Glomerular endothelial cell (primary cell): ENCODE data around the gene ABCC9. TPM values are rescaled to one million over a fixed set of nuclear protein-coding genes. Genes with fewer than 3 reads are reported as not detected.
"Not testable (repeated sequence)": the region's sequence is repeated elsewhere in the genome, so short reads cannot be mapped to it uniquely, and the experiment has no call there.

Source experiments
- DNase-seq: peaks from one replicate; pipeline ENCODE4 v3.0.0-alpha.2; 2011; ENCODE audit warnings: low read depth, low spot score; ENCODE audit errors: extremely low read depth
- total RNA-seq: library from RNA; depleted of rRNA; stranded (reverse); fragments of >200 nt; gene quantifications from 2 replicates; pipeline ENCODE4 v1.2.3, GENCODE V29; 2015

The ABCC9 gene
- total RNA-seq, 1 donor from 2014 or later: 1.1 TPM

DNA sequence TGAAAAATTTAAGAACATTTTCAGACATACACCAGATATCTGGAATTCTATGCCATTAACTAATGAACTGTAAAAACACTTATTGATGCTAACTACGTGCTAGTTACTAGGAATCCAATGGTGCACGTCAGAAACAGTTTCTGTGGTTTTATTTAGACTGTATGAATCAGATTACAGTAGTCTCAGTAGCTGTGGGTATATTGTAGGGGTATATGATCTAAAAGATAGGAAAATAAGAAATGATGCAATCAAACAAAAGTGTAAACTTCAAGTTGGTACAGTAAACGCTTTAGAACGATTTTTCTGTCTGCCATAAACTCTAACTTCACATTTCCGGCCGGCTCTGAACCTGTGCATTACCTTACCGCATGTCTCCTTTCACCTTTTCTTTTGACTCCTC lies 2.3 kb downstream of the ABCC9 start:
- DNase-seq: no peak

DNA sequence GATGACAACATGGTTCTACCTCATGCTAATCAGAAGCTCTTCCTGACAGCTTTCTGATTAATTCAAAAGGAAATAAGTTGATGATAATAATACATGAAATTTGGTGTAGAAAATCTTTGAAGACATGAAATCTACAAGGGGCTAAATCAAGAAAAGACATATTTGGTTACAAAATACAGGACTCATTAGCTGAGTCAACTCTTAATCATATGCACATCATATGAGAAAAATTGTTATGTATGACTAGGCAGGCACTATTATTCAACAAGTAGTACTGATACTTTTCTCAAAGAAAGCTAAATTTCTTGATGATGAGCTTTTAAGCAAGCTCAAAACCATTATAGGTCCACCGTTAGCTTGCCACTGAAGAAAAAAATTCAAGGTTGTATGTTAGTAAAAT lies 7.1 kb downstream of the ABCC9 start:
- DNase-seq: no peak

DNA sequence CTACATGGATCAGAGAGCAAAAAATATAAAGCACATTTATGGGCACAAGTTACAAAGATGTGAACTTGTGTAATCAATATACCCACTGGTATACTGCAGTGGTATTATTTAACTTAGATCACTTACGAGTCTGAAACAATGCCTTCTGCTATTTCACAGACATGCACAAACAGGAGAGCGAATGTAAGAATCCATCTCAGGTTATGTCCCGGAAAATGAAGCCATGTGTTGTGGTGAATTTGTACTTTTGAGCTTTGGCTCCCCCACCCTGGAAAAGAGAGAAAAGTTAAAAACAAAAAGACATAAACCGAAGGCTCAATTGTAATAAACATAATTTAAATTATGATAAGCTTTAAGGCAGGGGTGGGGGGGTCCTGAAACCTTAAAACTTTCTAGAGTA lies 7.6 kb downstream of the ABCC9 start:
- DNase-seq: no peak

DNA sequence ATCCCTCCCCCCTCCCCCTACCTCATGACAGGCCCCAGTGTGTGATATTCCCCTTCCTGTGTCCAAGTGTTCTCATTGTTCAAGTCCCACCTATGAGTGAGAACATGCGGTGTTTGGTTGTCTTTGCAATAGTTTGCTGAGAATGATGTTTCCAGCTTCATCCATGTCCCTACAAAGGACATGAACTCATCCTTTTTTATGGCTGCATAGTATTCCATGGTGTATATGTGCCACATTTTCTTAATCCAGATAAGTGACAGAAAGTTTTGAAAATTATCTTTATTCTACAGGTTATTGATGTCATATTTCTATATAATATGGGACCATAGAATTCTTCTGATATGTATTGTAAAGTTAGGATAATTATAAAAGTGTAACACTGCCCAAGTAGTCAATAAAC lies 11.3 kb downstream of the ABCC9 start:
- DNase-seq: not testable (repeated sequence)

DNA sequence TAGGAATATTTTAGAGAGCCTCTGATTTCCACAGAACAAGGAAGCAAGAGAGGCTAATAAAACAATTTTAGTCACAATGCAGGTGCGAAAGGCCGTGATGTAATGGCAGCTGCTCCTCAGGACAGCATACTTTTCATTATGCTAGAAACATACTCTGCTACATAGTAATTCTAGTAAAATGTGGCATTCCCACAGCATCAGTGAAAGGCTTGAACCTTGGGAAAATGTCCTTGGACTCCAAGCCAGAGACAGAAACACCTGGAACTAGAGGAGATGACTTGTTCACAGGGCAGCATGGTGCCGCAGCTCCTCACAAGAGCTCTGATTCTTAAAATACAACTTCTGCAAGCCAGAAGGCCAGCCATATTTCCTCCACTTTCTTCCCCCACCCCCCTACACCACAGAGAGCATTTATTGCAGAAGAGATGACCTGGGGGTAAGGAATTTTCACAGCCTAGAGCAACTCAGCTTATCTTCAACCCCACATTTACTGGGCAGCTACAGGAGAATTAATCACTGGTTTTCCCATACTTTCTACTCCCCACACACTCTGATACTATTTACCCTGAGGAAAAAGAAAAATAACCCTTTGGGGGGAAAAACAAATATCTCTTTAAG lies 15.8 kb downstream of the ABCC9 start:
- DNase-seq: no peak

DNA sequence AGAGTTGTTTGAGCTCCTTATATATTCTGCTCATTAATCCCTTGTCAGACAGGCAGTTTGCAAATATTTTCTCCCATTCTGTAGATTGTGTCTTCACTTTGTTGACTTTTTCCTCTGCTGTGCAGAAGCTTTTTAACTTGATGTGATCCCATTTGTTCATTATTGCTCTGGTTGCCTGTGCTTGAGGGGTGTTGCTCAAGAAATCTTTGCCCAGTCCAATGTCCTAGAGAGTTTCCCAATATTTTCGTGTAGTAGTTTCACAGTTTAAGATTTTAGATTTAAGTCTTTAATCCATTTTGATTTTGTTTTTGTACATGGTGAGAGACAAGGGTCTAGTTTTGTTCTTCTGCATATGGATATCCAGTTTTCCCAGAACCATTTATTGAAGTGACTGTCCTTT lies 19.8 kb downstream of the ABCC9 start:
- DNase-seq: no peak

DNA sequence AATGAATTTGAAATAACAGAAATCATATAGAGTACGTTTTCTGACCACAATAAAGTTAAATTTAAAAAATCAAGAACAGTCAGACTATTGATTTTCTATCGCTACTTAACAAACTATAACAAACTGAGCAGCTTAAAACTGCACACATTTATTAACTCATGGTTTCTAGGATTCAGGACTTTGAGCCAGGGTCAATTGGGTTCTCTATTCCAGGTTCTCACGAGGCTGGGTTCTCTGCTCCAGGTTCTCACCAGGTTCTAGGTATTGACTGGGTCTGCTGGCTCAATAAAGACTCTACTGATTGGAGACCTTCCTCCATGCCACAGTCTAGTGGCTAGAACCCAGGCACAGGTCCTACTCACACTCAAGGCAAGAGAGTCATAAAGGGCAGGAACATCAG lies 22.8 kb downstream of the ABCC9 start:
- no peak for DNase-seq

DNA sequence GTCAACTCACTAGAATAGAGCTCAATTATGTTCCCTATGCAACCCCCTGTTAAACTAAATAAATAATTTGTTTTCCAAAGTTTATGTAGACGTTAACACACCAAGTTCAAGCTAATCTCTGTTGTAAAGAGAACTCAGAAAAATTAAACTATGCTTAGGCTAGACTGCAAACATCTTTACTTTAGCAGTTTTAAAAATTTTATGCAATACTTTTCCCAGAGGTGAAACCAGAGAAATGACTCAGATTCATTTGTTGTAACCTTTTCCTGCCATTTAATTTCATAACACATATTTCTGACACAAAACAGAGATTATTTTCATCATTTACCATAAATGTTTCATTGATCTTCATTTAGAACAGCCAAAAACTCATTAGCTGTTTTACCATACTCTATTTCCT lies 27.4 kb downstream of the ABCC9 start:
- no peak for DNase-seq

DNA sequence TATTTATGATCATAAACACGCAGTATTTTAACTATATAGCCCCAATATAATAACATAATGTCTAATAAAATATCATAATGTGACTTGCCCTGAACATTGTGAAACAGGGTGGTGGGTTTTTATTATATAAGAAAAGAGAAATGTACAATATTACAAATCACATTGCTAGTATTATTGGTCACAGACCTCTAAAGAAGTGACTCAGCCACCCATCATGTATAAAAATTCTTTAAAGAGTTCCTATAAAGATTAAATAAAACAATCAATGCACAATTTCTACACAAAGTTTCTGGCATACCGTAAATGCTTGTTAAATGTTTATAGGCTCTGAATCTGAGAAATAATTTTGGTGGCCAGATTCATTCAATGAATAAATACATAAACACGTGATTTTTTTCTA lies 28.9 kb downstream of the ABCC9 start:
- DNase-seq: no peak

DNA sequence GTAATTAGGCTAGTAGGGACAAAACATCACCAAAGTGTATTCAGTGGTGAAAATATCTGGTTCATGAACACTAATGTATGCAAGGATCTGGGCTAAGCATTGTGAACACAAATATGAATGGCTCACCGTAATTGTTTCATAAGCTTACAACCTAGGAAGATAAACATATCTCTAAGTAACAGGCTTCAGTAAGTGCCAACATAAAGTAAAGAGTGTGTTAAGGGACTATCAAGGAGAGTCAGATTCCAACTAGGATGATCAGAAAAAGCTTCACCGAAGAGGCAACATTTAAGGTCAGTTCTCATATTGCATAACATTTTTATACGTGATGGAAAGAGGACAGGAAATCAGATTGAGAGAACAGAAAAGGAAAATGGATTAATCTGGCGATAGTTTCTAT lies 29.4 kb downstream of the ABCC9 start:
- no peak for DNase-seq

DNA sequence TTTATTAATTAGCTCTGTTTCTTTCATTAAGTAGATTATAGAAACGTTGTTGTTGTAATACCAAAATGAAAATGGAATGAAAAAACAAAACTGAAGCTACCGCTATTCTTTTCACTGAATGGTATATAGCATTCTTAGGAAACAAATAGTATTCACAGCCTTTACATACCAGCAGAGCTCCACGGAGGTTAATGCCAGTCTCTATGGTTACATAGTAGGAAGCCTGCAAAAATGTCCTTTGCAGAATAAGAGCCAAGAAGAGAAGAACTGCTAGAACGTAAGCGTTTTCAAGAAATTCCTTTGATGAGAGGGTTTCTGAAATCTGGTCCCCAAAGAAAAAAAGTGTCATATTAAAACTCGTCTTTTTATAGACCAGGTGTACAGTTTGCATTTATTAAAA lies 30.6 kb downstream of the ABCC9 start:
- DNase-seq: no peak

DNA sequence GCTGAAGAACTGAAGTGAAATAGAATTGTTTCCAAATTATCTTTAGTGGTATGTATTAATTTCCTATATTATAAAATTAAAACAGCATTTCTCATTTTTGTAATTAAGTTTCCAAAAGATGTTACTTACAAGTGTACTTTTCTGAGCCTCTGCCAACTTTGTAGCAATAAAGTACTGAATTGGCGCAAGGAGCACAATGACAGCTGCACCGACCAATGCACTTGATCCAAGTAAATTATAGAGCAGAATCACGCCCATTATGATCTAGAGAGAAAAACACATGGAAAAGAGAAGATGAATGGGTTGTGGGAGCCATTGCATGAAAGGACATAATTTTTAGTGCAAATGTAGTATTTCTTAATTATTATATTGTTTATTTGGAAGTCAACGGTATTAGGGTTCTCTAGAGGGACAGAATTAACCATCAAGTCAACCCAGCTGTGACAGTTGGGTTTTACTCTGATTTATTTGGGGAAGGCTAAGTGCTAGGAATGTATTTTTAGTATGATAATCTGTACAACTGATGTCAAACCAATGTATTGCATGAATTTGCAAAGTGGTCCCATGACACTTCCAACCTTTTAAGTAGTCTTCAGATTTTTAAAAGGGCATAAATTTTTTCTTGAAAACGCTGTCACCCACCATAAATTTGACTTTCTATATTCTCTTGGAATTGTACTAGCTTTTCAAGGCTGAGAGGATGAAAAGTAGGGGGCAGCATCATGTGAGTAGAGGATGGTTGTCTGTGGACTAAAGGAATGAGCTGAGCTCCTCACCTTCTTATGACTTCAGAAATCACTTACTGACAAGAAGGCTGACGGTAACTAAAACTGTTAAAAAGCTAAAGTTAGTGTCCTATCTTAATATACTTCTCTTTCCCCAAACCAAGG lies 33.0 kb downstream of the ABCC9 start:
- DNase-seq: no peak

DNA sequence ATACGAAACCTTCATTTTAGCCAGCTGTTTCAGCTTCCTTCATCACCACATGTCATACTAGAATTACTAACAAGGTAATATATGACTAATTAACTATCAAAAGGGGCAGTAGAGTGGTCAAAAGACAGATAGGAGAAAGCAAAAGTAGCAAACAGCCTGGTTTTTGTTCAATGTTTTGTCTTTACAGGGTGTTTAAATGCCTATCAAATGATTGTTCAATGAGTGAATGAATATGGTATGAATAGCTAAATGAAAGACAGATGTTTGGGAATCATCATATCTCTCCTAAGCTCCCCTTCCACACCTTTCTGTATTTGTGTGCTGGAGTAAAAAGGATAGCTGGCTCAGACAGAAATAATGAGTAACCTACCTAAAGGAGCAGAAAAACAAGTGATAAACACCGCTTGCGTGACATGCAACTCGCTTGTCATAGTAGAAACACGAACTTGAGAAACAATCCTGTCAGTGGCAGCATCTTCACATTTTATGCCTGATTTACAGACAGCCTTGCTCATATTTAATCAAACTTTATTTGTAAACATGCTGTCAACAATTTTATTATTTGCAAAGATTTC lies 34.2 kb downstream of the ABCC9 start:
- DNase-seq: no peak

DNA sequence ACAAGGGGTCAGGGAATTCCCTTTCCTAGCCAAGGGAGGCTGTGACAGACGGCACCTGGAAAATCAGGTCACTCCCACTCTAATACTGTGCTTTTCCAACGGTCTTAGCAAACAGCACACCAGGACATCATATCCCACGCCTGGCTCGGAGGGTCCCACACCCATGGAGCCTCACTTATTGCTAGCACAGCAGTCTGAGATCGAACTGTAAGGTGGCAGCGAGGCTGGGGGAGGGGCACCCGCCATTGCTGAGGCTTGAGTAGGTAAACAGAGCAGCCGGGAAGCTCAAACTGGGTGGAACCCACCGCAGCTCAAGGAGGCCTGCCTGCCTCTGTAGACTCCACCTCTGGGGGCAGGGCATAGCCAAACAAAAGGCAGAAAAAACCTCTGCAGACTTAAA lies 41.7 kb downstream of the ABCC9 start:
- DNase-seq: not testable (repeated sequence)

DNA sequence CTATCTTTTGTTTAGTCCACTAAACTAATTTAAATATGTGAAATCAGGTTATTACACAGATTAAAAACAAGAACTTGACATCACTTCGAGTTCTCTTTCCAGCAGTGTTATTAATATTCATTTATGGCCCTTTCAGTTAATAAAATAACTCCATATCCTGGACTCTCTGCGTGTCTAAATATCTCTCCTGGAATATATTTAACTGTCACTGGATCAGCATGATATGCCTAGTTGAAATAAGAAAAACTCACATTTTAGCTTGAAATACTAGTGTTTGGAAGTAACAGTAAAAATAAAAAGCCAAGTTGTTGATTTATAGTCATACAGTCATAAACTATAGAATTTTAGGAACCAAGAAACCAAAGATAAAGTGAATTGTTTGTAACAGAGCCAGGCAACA lies 45.6 kb downstream of the ABCC9 start:
- no peak for DNase-seq

DNA sequence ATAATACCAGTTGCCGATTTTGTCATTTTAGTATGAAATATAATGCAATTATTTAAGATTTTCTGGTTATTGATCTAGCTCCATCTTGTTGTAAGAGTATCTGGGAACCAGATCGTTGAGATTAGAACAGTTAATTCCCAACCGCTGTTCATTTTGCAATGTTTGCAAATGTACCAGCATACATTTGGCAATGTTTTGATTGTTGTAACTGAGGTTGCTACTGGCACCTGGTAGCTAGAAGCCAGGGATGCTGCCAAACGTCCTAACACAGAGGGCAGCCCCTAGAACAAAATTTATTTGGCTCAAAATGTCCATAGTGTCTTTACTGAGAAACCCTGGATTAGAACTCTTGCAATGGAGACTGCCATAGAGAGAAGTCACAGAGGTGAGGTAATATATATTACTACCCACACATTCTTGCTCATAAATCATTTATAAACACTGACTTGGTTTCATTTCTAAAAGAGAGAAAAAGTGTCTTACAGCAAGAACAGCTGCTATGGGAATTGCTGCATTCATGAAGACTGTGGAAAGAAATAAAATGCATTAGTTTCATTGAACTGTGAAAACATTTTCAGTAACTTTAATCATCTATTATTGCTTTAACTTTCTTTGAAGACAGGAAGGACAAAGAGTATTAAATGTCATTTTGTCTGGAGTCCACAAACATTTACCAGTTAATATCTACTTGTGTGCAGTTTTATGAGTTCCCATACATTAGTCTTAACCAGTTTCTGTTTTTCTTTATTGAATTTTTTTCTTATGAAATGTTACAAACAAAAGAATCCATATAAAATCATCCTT lies 46.2 kb downstream of the ABCC9 start:
- no peak for DNase-seq

DNA sequence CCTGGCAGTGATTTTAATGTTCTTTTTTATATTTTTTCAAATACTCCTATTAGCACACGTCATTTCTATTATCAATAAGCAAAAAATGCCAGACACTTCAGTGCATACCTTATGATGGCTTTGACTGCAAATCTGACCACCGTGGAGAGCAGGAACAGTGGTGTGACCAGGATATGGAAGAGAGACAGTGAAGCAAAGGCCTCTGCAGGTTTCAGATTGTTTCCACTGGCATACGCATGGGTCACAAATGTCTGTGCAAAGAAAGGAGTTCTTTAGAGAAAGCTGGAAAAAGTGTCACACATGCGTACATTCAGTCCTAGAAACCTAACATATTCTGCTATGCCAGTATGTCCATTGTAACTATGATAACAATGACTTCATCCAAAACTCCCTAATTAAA lies 47.3 kb downstream of the ABCC9 start:
- no peak for DNase-seq

DNA sequence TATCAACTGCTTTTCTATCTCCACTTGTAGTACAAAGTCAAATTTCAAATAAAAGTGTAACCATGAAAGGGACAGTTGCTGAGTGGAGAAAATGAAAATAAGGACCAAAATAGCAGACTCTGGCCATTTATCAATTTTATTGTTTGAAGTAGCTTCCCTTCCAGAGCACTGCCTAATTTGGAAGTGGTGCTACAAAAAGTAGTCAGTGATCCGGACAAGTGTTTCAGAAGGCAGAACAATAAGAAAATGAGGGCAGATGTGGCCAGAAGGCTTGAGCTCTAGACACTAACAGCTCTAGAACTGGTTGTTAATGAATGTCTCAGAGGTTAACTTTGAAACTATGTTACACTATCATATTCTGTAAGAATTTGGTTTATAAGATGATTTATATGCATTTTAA lies 48.9 kb downstream of the ABCC9 start:
- no peak for DNase-seq

DNA sequence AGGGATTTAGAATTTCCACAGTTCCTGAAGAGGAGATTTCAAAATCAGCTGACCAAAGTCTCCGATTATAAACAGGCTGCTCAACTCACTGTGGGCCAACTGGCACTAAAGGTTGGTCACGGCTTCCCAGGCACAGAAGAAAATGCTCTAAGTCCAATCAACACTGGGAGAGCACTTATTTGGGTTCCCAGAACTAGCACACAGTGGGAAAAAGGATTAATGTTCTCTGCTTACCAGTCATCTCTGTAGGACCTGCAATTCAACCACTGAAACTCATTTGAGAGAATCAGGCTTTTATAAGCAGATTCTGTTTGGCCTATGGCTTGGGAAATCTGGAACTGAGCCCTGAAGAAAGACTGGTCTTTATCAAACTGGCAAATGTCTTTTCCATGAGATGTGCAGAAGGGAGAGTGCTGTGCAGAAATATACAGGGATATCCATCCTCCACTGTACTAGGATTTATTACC lies 49.4 kb downstream of the ABCC9 start:
- no peak for DNase-seq

DNA sequence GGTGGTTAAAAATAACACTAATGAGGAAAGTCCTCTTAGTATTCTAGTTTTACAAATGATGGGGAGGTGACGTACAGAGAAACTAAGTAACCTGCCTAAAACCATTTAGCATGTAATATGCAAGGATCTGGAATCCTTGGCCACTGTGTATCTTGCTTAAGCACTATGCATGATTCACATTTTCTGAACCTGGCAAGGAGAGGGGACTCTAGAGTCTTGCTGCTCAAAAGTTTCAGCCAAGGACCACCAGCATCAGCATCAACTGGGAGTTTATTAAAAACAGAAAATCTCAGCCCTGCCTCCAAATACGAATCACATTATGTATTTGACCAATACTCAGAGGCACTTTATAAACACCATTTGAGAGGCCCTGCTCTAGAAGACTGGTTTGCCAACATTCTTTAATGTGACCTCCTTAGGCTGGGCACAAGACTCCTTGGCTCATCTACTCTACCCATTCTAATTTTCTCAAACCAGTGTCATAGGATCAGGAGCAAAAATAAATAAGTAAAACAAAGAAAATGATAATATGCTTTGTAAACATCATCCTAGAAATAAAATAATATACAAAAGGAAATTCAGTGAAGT lies 52.9 kb downstream of the ABCC9 start:
- no peak for DNase-seq

DNA sequence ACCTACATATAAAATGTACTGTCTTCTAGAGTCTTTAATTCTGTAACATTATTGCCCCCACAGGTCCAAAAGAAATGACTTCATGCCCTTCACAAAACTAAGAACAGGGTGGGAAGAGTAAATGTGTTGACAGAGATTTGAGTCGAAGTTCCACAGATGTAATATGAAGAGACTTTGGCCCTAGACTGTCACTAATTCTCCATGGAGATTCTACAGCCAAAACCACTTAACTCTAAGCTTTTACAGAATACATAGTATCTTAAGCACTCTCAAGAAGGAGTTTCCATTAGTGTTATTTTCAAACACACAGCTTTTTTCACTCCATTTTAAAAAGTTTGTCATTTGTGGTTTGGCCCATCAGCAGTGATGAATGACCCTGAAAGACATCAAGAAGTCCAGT lies 56.3 kb downstream of the ABCC9 start:
- DNase-seq: no peak
